ENCODE measurements around the gene RAB12. TPM values are rescaled to one million over a fixed set of nuclear protein-coding genes. Genes with fewer than 3 reads are reported as not detected.

Gene RAB12
- total RNA-seq, 4 donors from 2014 or later = 36.3 to 60.9 (median 49.8) TPM

DNA sequence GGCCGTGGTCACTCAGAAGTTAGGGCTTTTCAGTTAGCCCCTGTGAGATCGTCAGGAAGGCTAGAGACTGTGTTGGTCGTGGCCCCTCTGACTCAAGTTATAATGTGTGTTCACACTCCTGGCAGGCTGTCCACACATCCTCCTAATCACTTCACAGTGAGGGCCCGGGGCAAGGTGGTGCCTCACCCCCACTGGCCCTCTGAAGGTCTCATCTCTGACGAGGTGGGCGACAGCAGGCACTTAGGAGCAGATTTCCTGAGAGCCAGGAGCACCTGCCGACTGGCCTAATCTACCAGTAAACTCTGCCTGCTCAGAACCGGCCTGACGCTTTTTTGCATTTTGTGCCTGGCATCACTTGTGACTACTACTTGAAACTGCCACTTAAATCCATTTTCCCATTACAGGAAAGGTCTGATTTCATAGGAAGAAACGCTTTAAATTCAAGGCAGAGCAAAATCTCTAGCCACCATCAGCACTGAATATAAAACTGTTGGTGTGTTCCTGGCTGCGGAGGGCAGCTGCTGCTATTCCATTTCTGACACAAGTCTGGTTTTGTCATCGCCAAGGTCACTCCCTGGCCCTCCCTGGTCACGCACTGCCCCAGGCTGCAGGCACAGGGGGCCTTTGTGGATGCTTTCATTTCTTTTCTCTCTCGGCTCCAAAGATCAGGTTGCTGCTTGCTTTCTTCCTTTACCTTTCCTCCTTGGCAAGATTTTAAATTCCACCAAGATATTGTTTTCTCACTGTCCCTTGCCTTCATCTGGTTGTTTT is 48.0 kb downstream of the RAB12 start:
- Histone ChIP-seq H3K36me3 (no peaks in the 10 kb centered on the region), H3K27ac (no peak overlapping the region), H3K9me3 (no peaks in the 10 kb centered on the region), H3K4me3 (replicated peaks in 1 of 3) (no peak overlapping the region), H3K4me1 (peaks cover 5 to 11% of the 10 kb centered on the region in 2 donors), H3K27me3 (no peaks in the 10 kb centered on the region)
- WGBS, 2 donors = 76 to 83% methylated on average over 14 of the region's 14 CpGs
- DNase-seq = no peak
- TF ChIP-seq POLR2A (IDR thresholded peaks at IDR 0.05) = no peak
- TF ChIP-seq, protein P1, sequence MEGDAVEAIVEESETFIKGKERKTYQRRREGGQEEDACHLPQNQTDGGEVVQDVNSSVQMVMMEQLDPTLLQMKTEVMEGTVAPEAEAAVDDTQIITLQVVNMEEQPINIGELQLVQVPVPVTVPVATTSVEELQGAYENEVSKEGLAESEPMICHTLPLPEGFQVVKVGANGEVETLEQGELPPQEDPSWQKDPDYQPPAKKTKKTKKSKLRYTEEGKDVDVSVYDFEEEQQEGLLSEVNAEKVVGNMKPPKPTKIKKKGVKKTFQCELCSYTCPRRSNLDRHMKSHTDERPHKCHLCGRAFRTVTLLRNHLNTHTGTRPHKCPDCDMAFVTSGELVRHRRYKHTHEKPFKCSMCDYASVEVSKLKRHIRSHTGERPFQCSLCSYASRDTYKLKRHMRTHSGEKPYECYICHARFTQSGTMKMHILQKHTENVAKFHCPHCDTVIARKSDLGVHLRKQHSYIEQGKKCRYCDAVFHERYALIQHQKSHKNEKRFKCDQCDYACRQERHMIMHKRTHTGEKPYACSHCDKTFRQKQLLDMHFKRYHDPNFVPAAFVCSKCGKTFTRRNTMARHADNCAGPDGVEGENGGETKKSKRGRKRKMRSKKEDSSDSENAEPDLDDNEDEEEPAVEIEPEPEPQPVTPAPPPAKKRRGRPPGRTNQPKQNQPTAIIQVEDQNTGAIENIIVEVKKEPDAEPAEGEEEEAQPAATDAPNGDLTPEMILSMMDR (IDR thresholded peaks at IDR 0.05) = no peak
- intact Hi-C loops (cut with DNase I) = no loop called here

DNA sequence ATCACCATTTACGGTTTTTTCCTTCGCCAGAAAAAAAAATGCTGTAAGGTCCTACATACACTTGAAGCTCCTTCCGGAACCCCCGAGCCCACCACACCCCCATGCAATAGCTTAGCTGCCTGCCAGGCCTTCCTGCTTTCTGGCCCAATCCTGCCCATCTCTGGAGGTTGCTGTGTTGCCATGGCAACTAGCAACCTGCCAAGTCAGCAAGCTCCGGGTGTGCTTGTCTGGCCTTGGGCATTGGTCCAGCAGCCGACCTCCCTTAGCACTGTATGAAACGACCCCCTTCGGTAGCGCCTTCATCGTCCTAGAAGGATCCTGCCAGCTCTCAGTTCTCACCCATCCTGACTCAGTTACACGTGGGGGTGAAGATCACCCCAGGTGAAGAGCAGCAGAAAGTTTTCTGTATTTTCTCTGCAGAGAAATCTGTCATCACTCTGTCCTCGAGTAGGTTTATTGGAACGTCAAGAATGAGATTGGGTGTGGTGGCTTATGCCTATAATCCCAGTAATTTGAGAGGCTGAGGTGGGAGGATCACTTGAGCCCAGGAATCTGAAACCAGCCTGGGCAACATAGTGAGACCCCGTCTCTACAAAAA is 48.7 kb downstream of the RAB12 start:
- WGBS, 2 donors = 47 to 57% methylated on average over 14 of the region's 14 CpGs
- DNase-seq = peak in 1 of 2 donors; percentile 40
- Histone ChIP-seq H3K27ac (no peak overlapping the region), H3K4me3 (replicated peaks in 1 of 3) (no peak overlapping the region), H3K36me3 (no peaks in the 10 kb centered on the region), H3K27me3 (no peaks in the 10 kb centered on the region), H3K9me3 (no peaks in the 10 kb centered on the region), H3K4me1 (peaks cover 5 to 11% of the 10 kb centered on the region in 2 donors)
- intact Hi-C loops (cut with DNase I) = loop anchor here (2.0 kb wide), 1 partner anchor 333 kb away; no protein-coding TSS in a partner anchor
- TF ChIP-seq POLR2A (IDR thresholded peaks at IDR 0.05) = no peak
- TF ChIP-seq, protein P1 (IDR thresholded peaks at IDR 0.05) = no peak

DNA sequence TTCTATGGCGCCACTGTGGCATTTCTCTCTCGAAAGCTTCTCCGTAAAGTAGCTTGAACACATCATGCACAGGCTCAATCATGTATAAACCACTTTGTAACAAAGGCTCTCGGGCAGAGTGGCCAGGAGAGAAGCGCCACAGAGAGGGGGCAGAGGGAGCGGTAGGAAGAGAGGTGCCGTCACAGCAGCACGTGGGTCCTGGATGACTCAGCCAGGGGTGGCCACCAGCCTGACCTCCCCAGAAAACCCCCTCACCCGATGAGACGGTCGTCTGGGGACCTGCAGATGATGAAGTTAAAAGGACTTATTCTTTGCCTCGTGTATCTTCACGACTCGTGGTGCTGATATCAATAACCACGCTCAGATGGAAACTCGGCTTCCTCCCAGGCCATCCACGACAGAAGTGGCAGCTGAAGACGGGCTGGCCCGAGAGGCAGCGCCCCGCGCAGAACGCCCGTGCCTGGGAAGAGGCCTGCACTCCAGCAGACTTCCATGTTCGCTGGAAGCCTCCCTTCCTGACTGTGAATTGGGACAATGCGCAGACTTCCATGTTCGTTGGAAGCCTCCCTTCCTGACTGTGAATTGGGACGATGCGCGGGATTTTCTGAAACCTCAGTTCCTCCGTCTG is 49.7 kb downstream of the RAB12 start:
- intact Hi-C loops (cut with DNase I) = loop anchor here (2.0 kb wide), 1 partner anchor 332 kb away; no protein-coding TSS in a partner anchor
- H3K9me3 ChIP-seq = no peaks in the 10 kb centered on the region
- H3K27ac ChIP-seq = peak overlapping the region in 1 of 3 donors; percentile 18
- no peak for TF ChIP-seq POLR2A (IDR thresholded peaks at IDR 0.05)
- TF ChIP-seq, protein P1 (IDR thresholded peaks at IDR 0.05) = no peak
- no peaks in the 10 kb centered on the region for H3K36me3 ChIP-seq
- no peak overlapping the region for H3K4me3 ChIP-seq (replicated peaks in 1 of 3)
- peak; percentile 59 to 62 for DNase-seq
- WGBS, 2 donors = 66 to 77% methylated on average over 31 of the region's 31 CpGs
- H3K4me1 ChIP-seq = peaks cover 5 to 11% of the 10 kb centered on the region in 2 donors
- H3K27me3 ChIP-seq = no peaks in the 10 kb centered on the region

DNA sequence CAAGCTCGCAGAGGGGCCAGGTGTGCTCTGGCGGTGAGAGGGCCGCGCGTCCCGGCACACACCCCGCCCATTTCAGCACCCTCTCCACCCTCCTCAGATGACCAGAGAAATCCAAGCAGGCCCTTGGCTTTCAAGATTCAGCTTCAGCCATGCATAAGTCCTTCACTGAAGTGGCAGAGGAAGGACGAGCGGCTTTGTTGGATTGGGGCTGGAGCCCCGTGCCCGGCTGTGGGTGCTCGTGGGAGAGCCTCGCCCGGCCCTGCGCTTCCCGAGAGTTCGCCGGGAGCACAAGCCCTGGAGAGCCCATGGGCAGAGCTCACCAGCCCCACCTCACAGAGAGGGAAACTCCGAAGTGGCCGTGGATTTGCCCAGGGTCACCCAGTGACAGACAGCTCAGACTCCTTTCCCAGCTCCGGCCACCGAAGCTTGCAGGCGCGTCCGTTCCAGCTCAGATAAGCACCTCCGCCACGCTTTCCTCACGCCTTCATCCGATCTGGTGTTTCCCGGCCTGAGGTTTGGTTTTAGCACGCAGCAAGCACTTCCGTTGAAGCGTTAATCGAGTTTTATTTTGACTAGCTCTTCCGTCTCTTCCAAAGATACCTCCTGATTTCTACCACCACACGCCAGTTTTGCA is 50.5 kb downstream of the RAB12 start:
- H3K9me3 ChIP-seq = no peaks in the 10 kb centered on the region
- 36 to 57% methylated on average over 34 of the region's 36 CpGs for WGBS, 2 donors
- peaks cover 5 to 11% of the 10 kb centered on the region in 2 donors for H3K4me1 ChIP-seq
- no peak for TF ChIP-seq POLR2A (IDR thresholded peaks at IDR 0.05)
- H3K27ac ChIP-seq = peak overlapping the region in 1 of 3 donors; percentile 37
- H3K4me3 ChIP-seq (replicated peaks in 1 of 3) = no peak overlapping the region
- no peaks in the 10 kb centered on the region for H3K27me3 ChIP-seq
- DNase-seq = peak; percentile 81 to 87
- intact Hi-C loops (cut with DNase I) = loop anchor here (2.0 kb wide), 1 partner anchor 331 kb away; no protein-coding TSS in a partner anchor
- H3K36me3 ChIP-seq = no peaks in the 10 kb centered on the region

DNA sequence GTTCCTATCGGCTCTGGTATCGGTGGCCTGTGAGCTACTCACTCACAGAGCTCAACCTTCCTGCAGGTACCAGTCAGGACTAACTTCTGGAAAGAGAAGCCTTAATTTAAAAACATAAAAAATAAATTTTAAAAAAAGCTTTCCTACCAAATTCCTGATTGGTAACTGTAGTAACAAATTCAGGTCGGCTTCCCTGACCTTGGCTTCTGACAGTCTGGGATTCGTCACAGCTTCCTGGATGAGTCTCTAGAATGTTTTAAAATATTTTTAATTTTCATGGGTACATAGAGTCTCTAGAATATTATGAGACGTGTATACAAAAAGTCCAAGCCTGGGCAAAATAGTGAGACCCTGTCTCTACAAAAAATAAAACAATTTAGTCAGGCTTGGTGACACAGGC is 51.1 kb downstream of the RAB12 start:
- Histone ChIP-seq H3K4me3 (replicated peaks in 1 of 3) (no peak overlapping the region), H3K27ac (no peak overlapping the region), H3K9me3 (no peaks in the 10 kb centered on the region), H3K4me1 (peaks cover 5 to 11% of the 10 kb centered on the region in 2 donors), H3K36me3 (no peaks in the 10 kb centered on the region), H3K27me3 (no peaks in the 10 kb centered on the region)
- TF ChIP-seq POLR2A (IDR thresholded peaks at IDR 0.05) = no peak
- TF ChIP-seq, protein P1 (IDR thresholded peaks at IDR 0.05) = no peak
- intact Hi-C loops (cut with DNase I) = no loop called here
- WGBS, 2 donors = 88 to 93% methylated on average over 5 of the region's 5 CpGs
- DNase-seq = no peak
